HEK293T (cell line): ENCODE data around the gene C3orf22.

Experiments
- CTCF ChIA-PET: fragments of 350-600 bp; formaldehyde crosslinking; extraction: SDS; loops from one replicate; lab custom pipeline; 2021; ENCODE audit warnings: antibody characterized with exemption, inconsistent platforms; lab: Yijun Ruan, JAX
- POLR2A ChIA-PET: fragments of 350-600 bp; formaldehyde crosslinking; extraction: SDS; loops from one replicate; lab custom pipeline; 2020; ENCODE audit warnings: antibody characterized with exemption, inconsistent platforms; lab: Yijun Ruan, JAX
- DNase-seq: peaks from one replicate; pipeline ENCODE4 v3.0.0; 2012; ENCODE audit warnings: mixed read lengths; ENCODE audit errors: extremely low spot score
- ARNT ChIP-seq: fragments of 450-650 bp; IDR thresholded peaks from 2 replicates; pipeline ENCODE4 v1.6.1; 2017; ENCODE audit warnings: mild to moderate bottlenecking
- BHLHE40 ChIP-seq: fragments of 450-650 bp; IDR thresholded peaks from 2 replicates; pipeline ENCODE4 v1.6.1; 2016; ENCODE audit warnings: mild to moderate bottlenecking, moderate library complexity, borderline replicate concordance
- CTBP1 ChIP-seq: fragments of 450-650 bp; IDR thresholded peaks from 2 replicates; pipeline ENCODE4 v1.6.1; 2016; ENCODE audit warnings: borderline replicate concordance
- ELF4 ChIP-seq: fragments of 450-650 bp; IDR thresholded peaks from 2 replicates; pipeline ENCODE4 v1.6.1; 2017; ENCODE audit warnings: antibody characterized with exemption
- FOXA1 ChIP-seq: fragments of 450-650 bp; IDR thresholded peaks from 2 replicates; pipeline ENCODE4 v1.6.1; 2016; ENCODE audit warnings: mild to moderate bottlenecking
- FOXK2 ChIP-seq: fragments of 450-650 bp; IDR thresholded peaks from 2 replicates; pipeline ENCODE4 v1.6.1; 2016; ENCODE audit warnings: mild to moderate bottlenecking
- FOXM1 ChIP-seq: fragments of 450-650 bp; IDR thresholded peaks from 2 replicates; pipeline ENCODE4 v1.6.1; 2017; ENCODE audit warnings: mild to moderate bottlenecking, borderline replicate concordance
- HDGF ChIP-seq: fragments of 450-650 bp; IDR thresholded peaks from 2 replicates; pipeline ENCODE4 v1.6.1; 2017; ENCODE audit warnings: antibody characterized with exemption, borderline replicate concordance
- L3MBTL2 ChIP-seq: fragments of 450-650 bp; conservative IDR thresholded peaks from 2 replicates; pipeline ENCODE4 v1.6.1; 2016; ENCODE audit warnings: mild to moderate bottlenecking
- LEF1 ChIP-seq: fragments of 450-650 bp; IDR thresholded peaks from 2 replicates; pipeline ENCODE4 v1.6.1; 2017; ENCODE audit warnings: mild to moderate bottlenecking, borderline replicate concordance
- NFRKB ChIP-seq: fragments of 450-650 bp; IDR thresholded peaks from 2 replicates; pipeline ENCODE4 v1.6.1; 2016; ENCODE audit warnings: mild to moderate bottlenecking, moderate library complexity
- PKNOX1 ChIP-seq: fragments of 450-650 bp; IDR thresholded peaks from 2 replicates; pipeline ENCODE4 v1.6.1; 2016
- SP1 ChIP-seq: fragments of 450-650 bp; IDR thresholded peaks from 2 replicates; pipeline ENCODE4 v1.6.1; 2017
- SUZ12 ChIP-seq: fragments of 450-650 bp; IDR thresholded peaks from 2 replicates; pipeline ENCODE4 v1.6.1; 2016; ENCODE audit warnings: mild to moderate bottlenecking
- TARDBP ChIP-seq: fragments of 450-650 bp; IDR thresholded peaks from 2 replicates; pipeline ENCODE4 v1.6.1; 2016
- ZNF384 ChIP-seq: fragments of 450-650 bp; IDR thresholded peaks from 2 replicates; pipeline ENCODE4 v1.6.1; 2016

Gene C3orf22

GRCh38 chr3:126552688-126553283 is 5.9 kb downstream of the C3orf22 start:
- DNase-seq = no peak
- POLR2A ChIA-PET = no interaction called here
- CTCF ChIA-PET = no interaction called here
- TF ChIP-seq ZNF384 (no peak), SP1 (no peak), TARDBP (no peak), L3MBTL2 (no peak), FOXA1 (no peak), NFRKB (no peak)

DNA sequence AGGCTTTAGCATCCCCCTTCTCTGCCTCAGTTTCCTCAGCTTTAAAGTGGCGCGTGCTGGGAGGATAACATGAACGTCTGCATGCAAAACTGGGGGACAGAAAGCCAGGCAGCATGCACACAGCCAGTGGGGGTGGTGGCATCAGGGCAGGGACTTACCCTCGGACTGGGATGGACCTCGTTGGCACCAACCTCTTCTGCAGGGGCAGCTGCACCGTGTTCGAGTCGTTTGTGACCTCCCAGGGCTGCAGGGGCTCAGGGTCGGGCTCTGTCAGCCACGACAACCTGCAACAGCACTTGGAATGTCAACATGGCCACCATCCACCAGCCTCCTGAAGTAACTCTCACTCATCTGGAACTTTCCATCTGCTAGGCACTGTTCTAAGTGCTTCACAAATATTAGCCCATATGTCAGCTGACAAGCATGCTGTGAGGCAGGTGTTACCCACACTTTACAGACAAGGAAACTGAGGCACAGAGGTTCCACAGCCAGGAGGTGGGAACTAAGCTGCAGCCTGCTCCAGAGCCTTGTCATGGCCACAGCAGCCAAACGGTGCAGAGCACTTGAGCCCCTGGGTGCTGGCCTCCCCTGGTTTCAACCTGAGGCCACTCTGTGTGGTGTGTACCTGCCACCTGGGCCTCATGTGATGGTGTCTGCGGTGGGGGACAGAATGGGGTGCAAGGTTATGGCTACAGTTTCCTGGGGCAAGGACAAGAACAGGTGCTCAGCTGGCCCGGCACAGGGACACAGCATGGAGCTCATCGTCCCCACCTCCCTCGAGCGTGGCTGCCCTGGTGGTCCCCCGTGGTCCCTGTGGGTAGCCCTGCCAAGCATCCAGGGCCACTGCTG is 6.7 kb downstream of the C3orf22 start:
- POLR2A ChIA-PET = interaction anchor here (0.6 kb wide), 1 partner anchor 53 kb away, joined by 3 read pairs; no protein-coding TSS in a partner anchor
- no peak for DNase-seq
- TF ChIP-seq L3MBTL2 (no peak), TARDBP (no peak), ZNF384 (no peak), FOXA1 (no peak), LEF1 (no peak), BHLHE40 (no peak), ELF4 (no peak), CTBP1 (no peak), FOXK2 (no peak), HDGF (no peak), FOXM1 (no peak), ARNT (no peak), SUZ12 (no peak), PKNOX1 (no peak), SP1 (no peak), NFRKB (no peak)
- CTCF ChIA-PET = no interaction called here

DNA sequence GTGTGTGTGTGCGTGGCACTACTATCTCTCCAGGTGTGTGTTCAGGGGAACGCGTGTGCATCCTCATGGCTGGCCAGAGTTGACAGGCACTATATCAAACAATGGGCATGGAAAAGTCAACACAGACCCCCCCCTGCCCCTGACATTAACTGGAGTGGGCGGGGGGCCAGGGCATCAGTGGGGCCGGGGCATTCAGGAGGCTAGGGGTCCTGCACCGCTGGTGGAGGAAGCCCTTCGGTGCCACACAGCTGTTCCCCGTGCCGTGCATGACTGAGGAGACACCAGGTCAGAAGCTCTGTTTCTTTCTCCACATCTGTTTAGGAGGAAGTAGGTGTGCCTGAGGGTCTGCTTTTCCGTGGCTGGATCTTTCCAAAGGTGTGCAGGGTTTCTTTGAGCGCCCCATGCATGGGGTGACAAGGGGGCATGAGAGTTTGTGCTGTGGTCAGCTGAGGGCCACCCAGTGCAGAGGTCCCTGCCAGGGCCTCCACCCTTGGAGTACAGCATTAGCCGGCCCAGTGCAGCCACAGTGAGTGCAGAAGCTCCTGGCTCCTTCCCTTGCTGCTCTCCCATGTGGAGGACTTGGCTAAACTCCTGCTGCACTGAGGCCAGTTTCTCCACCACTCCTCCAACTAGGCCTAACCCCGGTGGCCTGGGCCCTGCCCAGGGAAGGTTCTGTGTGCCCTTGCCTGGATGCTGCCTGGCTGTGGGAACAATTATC is 7.5 kb downstream of the C3orf22 start:
- no peak for DNase-seq
- TF ChIP-seq SP1 (no peak), PKNOX1 (no peak), ARNT (no peak), HDGF (no peak), FOXK2 (no peak), L3MBTL2 (no peak), NFRKB (no peak), ELF4 (no peak), CTBP1 (no peak), FOXM1 (no peak), ZNF384 (no peak), SUZ12 (no peak), LEF1 (no peak), FOXA1 (no peak), BHLHE40 (no peak), TARDBP (no peak)
- POLR2A ChIA-PET = interaction anchor here (0.6 kb wide), 1 partner anchor 53 kb away, joined by 3 read pairs; no protein-coding TSS in a partner anchor
- CTCF ChIA-PET = no interaction called here

- POLR2A ChIA-PET = no interaction called here
- no peak for DNase-seq
- CTCF ChIA-PET = no interaction called here
- TF ChIP-seq SP1 = no peak
- TF ChIP-seq LEF1 = no peak
- TF ChIP-seq BHLHE40 = no peak
- no peak for TF ChIP-seq NFRKB
- TF ChIP-seq TARDBP = no peak
- TF ChIP-seq L3MBTL2 = no peak
- no peak for TF ChIP-seq ZNF384
- TF ChIP-seq SUZ12 = no peak
- no peak for TF ChIP-seq HDGF
- TF ChIP-seq FOXA1 = no peak
These were observed 8.2 kb downstream of the C3orf22 start for GRCh38 chr3:126550488-126551051.

- no peak for DNase-seq
- CTCF ChIA-PET = no interaction called here
- POLR2A ChIA-PET = no interaction called here
- TF ChIP-seq TARDBP = no peak
- no peak for TF ChIP-seq FOXM1
- TF ChIP-seq CTBP1 = no peak
- no peak for TF ChIP-seq SUZ12
- no peak for TF ChIP-seq HDGF
- TF ChIP-seq PKNOX1 = no peak
- TF ChIP-seq ARNT = no peak
- no peak for TF ChIP-seq L3MBTL2
- TF ChIP-seq FOXK2 = no peak
- TF ChIP-seq FOXA1 = no peak
- TF ChIP-seq BHLHE40 = no peak
- TF ChIP-seq NFRKB = no peak
- TF ChIP-seq ZNF384 = no peak
- TF ChIP-seq SP1 = no peak
These were observed 8.8 kb downstream of the C3orf22 start for GRCh38 chr3:126549861-126550487.
